Hepatocyte (in vitro differentiated cells): ENCODE measurements around the gene DRC7. TPM values are rescaled to one million over a fixed set of nuclear protein-coding genes. Genes with fewer than 3 reads are reported as not detected.

Experiments
- DNase-seq: peaks from one replicate; pipeline ENCODE4 v3.0.0-alpha.2; 2016; ENCODE audit warnings: low spot score
- H2AFZ ChIP-seq: fragments of 200-600 bp; sonication (generic); 2 replicates; pipeline ENCODE4 v1.6.0; 2016; ENCODE audit warnings: antibody characterized with exemption, mild to moderate bottlenecking
- H3K27ac ChIP-seq: fragments of 200-600 bp; sonication (generic); 2 replicates; pipeline ENCODE4 v1.5.1; 2016; ENCODE audit warnings: mild to moderate bottlenecking
- H3K27me3 ChIP-seq: fragments of 200-600 bp; sonication (generic); 2 replicates; pipeline ENCODE4 v1.6.1; 2016
- H3K36me3 ChIP-seq: fragments of 200-600 bp; sonication (generic); replicated peaks from 2 replicates; pipeline ENCODE4 v1.5.1; 2016; ENCODE audit warnings: low read depth; ENCODE audit not compliant: insufficient read depth
- H3K4me1 ChIP-seq: fragments of 200-600 bp; sonication (generic); 2 replicates; pipeline ENCODE4 v1.5.1; 2016; ENCODE audit warnings: mild to moderate bottlenecking, moderate library complexity; ENCODE audit not compliant: insufficient read depth
- H3K4me2 ChIP-seq: fragments of 200-600 bp; sonication (generic); 2 replicates; pipeline ENCODE4 v1.6.0; 2016
- H3K4me3 ChIP-seq: fragments of 200-600 bp; sonication (generic); 2 replicates; pipeline ENCODE4 v1.5.1; 2016; ENCODE audit warnings: mild to moderate bottlenecking
- H3K79me2 ChIP-seq: fragments of 200-600 bp; sonication (generic); 2 replicates; pipeline ENCODE4 v1.6.0; 2017; ENCODE audit warnings: mild to moderate bottlenecking
- H3K9me2 ChIP-seq: fragments of 200-600 bp; sonication (generic); replicated peaks from 2 replicates; pipeline ENCODE4 v1.6.0; 2017; ENCODE audit warnings: mild to moderate bottlenecking; ENCODE audit not compliant: insufficient read depth
- H3K9me3 ChIP-seq: fragments of 200-600 bp; sonication (generic); 2 replicates; pipeline ENCODE4 v1.5.1; 2016; ENCODE audit warnings: low read depth, mild to moderate bottlenecking
- H4K20me1 ChIP-seq: fragments of 200-600 bp; sonication (generic); 2 replicates; pipeline ENCODE4 v1.6.0; 2016; ENCODE audit warnings: mild to moderate bottlenecking; ENCODE audit not compliant: insufficient read depth, poor library complexity, severe bottlenecking
- CTCF ChIP-seq: fragments of 200-600 bp; sonication (generic); IDR thresholded peaks from 2 replicates; pipeline ENCODE4 v1.5.1; 2016; ENCODE audit warnings: antibody characterized with exemption, mild to moderate bottlenecking; ENCODE audit not compliant: poor library complexity
- EZH2 ChIP-seq: fragments of 200-600 bp; sonication (generic); IDR thresholded peaks from 2 replicates; pipeline ENCODE4 v1.6.1; 2016; ENCODE audit warnings: antibody characterized with exemption, mild to moderate bottlenecking, borderline replicate concordance
- EZH2phosphoT487 ChIP-seq: fragments of 200-600 bp; sonication (generic); IDR thresholded peaks from one replicate; pipeline ENCODE4 v1.6.1; 2018; ENCODE audit warnings: antibody characterized with exemption, mild to moderate bottlenecking, low read depth, moderate library complexity; ENCODE audit not compliant: unreplicated experiment, severe bottlenecking
- WGBS: methylation state at CpG from one replicate; pipeline ENCODE4 v1.1.6; 2016; ENCODE audit warnings: low lambda C conversion rate; ENCODE audit errors: missing lambda C conversion rate; 5-methylcytosine and 5-hydroxymethylcytosine counted together
- polyA plus RNA-seq: library from polyadenylated mRNA; unstranded; fragments of >200 nt; fragmentation: Nextera tagmentation; extraction: Ambion mirVana; gene quantifications from 2 replicates; pipeline ENCODE4 v1.2.1, GENCODE V29; 2016
- total RNA-seq: library from RNA; depleted of rRNA; stranded (reverse); fragments of >200 nt; gene quantifications from 2 replicates; pipeline ENCODE4 v1.2.3, GENCODE V29; 2014

Gene DRC7
- total and polyA plus RNA-seq, 2 experiments from 2014 or later, result 0.27 to 0.93 TPM

DNA sequence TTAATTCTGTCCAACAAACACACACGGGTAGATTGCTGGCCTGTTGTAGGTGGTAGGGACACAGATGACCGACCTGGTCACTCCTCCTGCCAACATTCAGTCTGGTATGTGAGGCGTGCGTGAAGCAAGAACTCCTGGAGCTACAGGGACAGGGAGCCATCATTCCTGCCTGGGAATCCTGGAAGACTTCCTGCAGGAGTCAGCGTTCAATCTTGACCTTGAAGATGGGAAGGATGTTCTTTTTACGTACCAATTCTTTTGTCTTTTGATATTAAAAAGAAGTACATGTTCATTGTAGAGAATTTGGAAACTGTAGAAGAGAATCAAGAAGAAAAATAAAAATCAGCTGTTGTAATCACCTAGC lies 30.0 kb upstream of the DRC7 start:
- no peaks in the 10 kb centered on the region for H3K9me2 ChIP-seq
- no peak for DNase-seq
- WGBS, result 90% methylated on average over 6 of the region's 6 CpGs

DNA sequence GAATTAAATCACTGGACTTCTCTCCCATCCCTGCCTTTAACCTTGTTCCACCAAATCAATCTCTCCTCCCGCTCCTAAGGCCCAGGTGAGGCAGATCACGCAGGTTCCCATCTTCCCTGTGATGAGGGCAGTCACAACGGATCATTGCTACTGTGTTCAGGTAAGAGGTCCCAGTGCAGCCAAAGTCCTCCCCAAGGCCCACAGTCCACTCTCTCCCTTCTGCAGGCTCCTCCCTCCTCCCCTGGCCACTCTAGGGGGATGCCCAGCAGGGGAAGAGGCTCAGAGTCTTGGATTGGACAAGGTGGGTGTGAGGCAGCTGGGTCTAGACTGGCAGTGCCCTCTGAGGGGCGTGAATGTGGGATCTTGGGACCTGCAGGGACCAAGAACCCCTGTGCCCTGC lies 29.1 kb upstream of the DRC7 start:
- TF ChIP-seq EZH2phosphoT487 (no peak), CTCF (no peak), EZH2 (no peak)
- no peaks in the 10 kb centered on the region for H3K9me2 ChIP-seq
- no peak overlapping the region for H3K4me2 ChIP-seq
- no peaks in the 10 kb centered on the region for H3K4me1 ChIP-seq
- H3K4me3 ChIP-seq, result no peak overlapping the region
- no peak overlapping the region for H3K27ac ChIP-seq
- H3K36me3 ChIP-seq, result no peaks in the 10 kb centered on the region
- H4K20me1 ChIP-seq, result no peaks in the 10 kb centered on the region
- H3K9me3 ChIP-seq, result no peaks in the 10 kb centered on the region
- H2AFZ ChIP-seq, result no peak overlapping the region
- 74% methylated on average over 3 of the region's 4 CpGs for WGBS
- no peaks in the 10 kb centered on the region for H3K79me2 ChIP-seq
- no peak for DNase-seq
- no peaks in the 10 kb centered on the region for H3K27me3 ChIP-seq

More for the DNA sequence above, 30.0 kb upstream of the DRC7 start:
- no peak overlapping the region for H3K4me2 ChIP-seq
- no peaks in the 10 kb centered on the region for H4K20me1 ChIP-seq
- H3K4me3 ChIP-seq, result no peak overlapping the region
- H3K79me2 ChIP-seq, result no peaks in the 10 kb centered on the region
- no peaks in the 10 kb centered on the region for H3K36me3 ChIP-seq
- no peak overlapping the region for H3K27ac ChIP-seq
- H3K27me3 ChIP-seq, result no peaks in the 10 kb centered on the region
- H3K9me3 ChIP-seq, result no peaks in the 10 kb centered on the region
- no peak for TF ChIP-seq CTCF
- TF ChIP-seq EZH2, result no peak
- no peak for TF ChIP-seq EZH2phosphoT487
- no peaks in the 10 kb centered on the region for H3K4me1 ChIP-seq
- no peak overlapping the region for H2AFZ ChIP-seq

GRCh38 chr16:57666353-57667047 lies 28.1 kb upstream of the DRC7 start:
- Histone ChIP-seq H3K4me1 (no peaks in the 10 kb centered on the region), H3K27ac (no peak overlapping the region), H3K36me3 (no peaks in the 10 kb centered on the region), H3K4me3 (no peak overlapping the region), H3K9me3 (no peaks in the 10 kb centered on the region), H3K27me3 (no peaks in the 10 kb centered on the region), H4K20me1 (no peaks in the 10 kb centered on the region), H3K79me2 (no peaks in the 10 kb centered on the region), H2AFZ (no peak overlapping the region), H3K4me2 (no peak overlapping the region), H3K9me2 (no peaks in the 10 kb centered on the region)
- TF ChIP-seq EZH2phosphoT487 (no peak), EZH2 (no peak), CTCF (no peak)
- DNase-seq, result no peak
- WGBS, result 87% methylated on average over 11 of the region's 11 CpGs

GRCh38 chr16:57667048-57667525 lies 27.5 kb upstream of the DRC7 start:
- DNase-seq, result no peak
- Histone ChIP-seq H2AFZ (no peak overlapping the region), H4K20me1 (no peaks in the 10 kb centered on the region), H3K79me2 (no peaks in the 10 kb centered on the region), H3K36me3 (no peaks in the 10 kb centered on the region), H3K4me3 (no peak overlapping the region), H3K9me2 (no peaks in the 10 kb centered on the region), H3K27ac (no peak overlapping the region), H3K4me1 (no peaks in the 10 kb centered on the region), H3K9me3 (no peaks in the 10 kb centered on the region), H3K4me2 (no peak overlapping the region), H3K27me3 (no peaks in the 10 kb centered on the region)
- no peak for TF ChIP-seq CTCF
- no peak for TF ChIP-seq EZH2
- 88% methylated on average over 5 of the region's 5 CpGs for WGBS
